Measurements from ENCODE around the gene CPXM1.
"Not testable (repeated sequence)": the region's sequence is repeated elsewhere in the genome, so short reads cannot be mapped to it uniquely, and the experiment has no call there.

The CPXM1 gene

DNA sequence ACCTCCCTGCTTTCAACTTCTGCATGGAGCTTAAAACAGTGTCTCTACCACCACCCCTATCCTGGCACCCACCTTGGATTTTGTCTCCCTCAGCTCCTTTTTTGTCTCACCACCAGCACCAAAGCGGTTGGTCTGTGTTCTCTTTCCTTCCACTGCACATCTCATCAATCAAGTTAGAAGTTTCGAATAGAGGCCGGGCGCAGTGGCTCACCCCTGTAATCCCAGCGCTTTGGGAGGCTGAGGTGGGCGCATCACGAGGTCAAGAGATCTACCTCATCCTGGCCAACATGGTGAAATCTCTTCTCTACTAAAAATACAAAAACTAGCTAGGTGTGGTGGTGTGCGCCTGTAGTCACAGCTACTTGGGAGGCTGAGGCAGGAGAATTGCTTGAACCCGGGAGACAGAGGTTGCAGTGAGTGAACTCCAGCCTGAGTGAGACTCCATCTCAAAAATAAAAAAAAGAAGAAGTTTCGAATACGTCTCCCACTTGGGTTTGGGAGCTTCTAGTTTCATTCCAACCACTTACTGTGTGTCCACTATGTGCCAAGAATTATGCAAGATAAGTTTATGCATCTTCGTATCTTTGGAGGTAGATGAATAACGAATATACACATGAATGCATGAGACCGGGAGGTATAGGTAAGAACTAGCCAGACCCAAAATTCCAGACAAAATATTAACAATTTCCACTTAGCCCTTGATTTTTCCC, 34.1 kb upstream of the CPXM1 start:
- no peak for DNase-seq
- peaks cover 44% of the 10 kb centered on the region for H3K36me3 Mint-ChIP-seq (ENCODE audit: low read depth)
- H3K27me3 Mint-ChIP-seq, result no peaks in the 10 kb centered on the region
- peaks cover 3% of the 10 kb centered on the region for H3K9me3 Mint-ChIP-seq
- H3K27ac Mint-ChIP-seq, result no peak overlapping the region
- peaks cover 18% of the 10 kb centered on the region for H3K4me1 Mint-ChIP-seq (ENCODE audit: low read depth)
- H3K4me3 Mint-ChIP-seq, result no peak overlapping the region

DNA sequence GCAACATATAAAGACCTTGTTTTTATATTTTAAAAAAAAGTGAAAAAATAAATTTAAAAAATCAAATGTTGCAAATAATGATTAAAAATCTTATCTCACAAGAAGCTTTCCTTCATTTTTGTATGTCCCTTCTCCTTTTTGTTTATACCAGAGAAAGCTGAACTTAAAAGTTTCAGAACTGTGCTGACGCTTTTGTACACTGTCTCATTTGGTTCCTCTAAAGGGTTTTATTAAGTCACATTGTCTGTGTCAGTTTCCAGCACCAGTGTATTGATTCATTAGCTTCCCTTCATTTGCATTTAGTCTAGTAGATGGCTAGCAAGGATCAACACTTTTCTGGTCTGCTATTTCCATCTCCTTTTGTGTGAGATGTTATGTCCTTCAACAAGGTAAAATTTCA, 33.3 kb upstream of the CPXM1 start:
- Mint-ChIP-seq H3K27ac (no peak overlapping the region), H3K4me3 (no peak overlapping the region)

DNA sequence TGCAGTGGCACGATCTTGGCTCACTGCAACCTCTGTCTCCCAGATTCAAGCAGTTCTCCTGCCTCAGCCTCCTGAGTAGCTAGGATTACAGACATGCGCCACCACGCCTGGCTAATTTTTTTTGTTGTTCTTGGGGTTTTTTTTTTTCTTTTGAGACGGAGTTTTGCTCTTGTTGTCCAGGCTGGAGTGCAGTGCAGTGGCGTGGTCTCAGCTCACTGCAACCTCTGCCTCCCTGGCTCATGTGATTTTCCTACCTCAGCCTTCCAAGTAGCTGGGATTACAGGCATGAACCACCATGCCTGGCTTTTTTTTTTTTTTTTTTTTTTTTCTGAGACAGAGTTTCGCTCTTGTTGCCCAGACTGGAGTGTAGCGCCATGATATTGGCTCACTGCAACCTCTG, 30.8 kb upstream of the CPXM1 start:
- Mint-ChIP-seq H3K36me3 (ENCODE audit: low read depth) (peaks cover 14% of the 10 kb centered on the region), H3K4me1 (ENCODE audit: low read depth) (peaks cover 17% of the 10 kb centered on the region)
- not testable (repeated sequence) for H3K9me3 Mint-ChIP-seq, H3K27me3 Mint-ChIP-seq, DNase-seq, H3K27ac Mint-ChIP-seq, H3K4me3 Mint-ChIP-seq

More for the DNA sequence above, 33.3 kb upstream of the CPXM1 start:
- DNase-seq, result no peak
- peaks cover 39% of the 10 kb centered on the region for H3K36me3 Mint-ChIP-seq (ENCODE audit: low read depth)
- H3K27me3 Mint-ChIP-seq, result no peaks in the 10 kb centered on the region
- H3K9me3 Mint-ChIP-seq, result no peaks in the 10 kb centered on the region
- peaks cover 13% of the 10 kb centered on the region for H3K4me1 Mint-ChIP-seq (ENCODE audit: low read depth)

DNA sequence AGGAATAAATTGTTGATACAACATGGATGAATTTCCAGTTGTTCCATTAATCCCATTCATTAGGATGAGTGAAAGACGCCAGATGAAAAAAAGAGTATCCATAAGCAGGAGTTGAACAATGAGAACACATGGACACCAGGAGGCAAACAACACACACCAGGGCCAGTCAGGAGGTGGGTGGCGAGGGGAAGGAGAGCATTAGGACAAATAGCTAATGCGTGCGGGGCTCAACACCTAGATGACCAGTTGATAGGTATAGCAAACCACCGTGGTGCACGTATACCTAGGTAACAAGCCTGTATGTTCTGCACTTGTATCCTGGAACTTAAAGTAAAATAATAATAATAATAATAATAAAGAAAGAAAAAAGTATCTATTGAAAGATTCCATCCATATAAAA, 28.9 kb upstream of the CPXM1 start:
- DNase-seq, result no peak
- Mint-ChIP-seq H3K27ac (no peak overlapping the region), H3K9me3 (no peaks in the 10 kb centered on the region), H3K4me1 (ENCODE audit: low read depth) (peaks cover 23% of the 10 kb centered on the region), H3K36me3 (ENCODE audit: low read depth) (peaks cover under 1% of the 10 kb centered on the region), H3K27me3 (peaks cover 4% of the 10 kb centered on the region), H3K4me3 (no peak overlapping the region)

DNA sequence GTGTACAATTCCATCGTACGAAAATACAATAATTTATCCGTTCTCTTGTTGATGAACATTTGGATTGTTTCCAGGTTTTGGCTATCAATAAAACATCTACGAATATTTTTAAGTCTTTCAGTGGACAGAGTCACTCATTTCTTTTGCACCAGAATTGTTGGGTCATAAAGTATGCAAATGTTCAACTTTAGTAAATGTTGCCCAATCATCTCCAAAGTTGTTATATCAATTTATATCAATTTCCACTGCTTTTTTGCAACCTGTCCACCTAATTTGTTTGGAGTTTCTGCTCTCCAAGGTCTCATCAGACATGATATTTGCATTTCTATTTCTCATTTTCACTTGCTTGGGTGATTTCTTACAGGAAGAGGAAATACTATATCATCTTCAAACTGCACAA, 26.2 kb upstream of the CPXM1 start:
- Mint-ChIP-seq H3K36me3 (ENCODE audit: low read depth) (no peaks in the 10 kb centered on the region), H3K4me1 (ENCODE audit: low read depth) (peaks cover 22% of the 10 kb centered on the region), H3K4me3 (no peak overlapping the region), H3K27ac (no peak overlapping the region), H3K27me3 (peaks cover 6% of the 10 kb centered on the region), H3K9me3 (no peaks in the 10 kb centered on the region)
- DNase-seq, result no peak

DNA sequence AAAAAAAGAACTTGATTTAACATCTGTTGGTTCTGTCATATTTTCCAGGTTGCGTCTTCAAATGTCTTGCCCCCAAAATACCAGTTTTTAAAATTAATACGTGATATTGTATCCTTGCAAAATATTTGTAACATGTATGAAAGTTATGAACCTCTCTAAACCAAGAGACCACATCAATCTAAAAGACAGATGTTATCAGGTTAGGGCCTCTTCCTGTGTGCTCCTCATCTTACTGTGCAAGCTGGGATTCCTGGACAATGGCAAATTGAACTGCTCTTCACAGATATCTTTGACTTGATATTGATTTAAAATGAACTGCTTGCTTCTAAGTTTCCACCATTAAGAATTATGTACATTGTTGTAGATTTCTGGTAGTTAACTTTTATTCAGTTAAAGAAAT, 25.3 kb upstream of the CPXM1 start:
- Mint-ChIP-seq H3K4me1 (ENCODE audit: low read depth) (peaks cover 24% of the 10 kb centered on the region), H3K27ac (no peak overlapping the region), H3K4me3 (no peak overlapping the region), H3K9me3 (no peaks in the 10 kb centered on the region), H3K36me3 (ENCODE audit: low read depth) (no peaks in the 10 kb centered on the region), H3K27me3 (peaks cover 11% of the 10 kb centered on the region)
- no peak for DNase-seq

DNA sequence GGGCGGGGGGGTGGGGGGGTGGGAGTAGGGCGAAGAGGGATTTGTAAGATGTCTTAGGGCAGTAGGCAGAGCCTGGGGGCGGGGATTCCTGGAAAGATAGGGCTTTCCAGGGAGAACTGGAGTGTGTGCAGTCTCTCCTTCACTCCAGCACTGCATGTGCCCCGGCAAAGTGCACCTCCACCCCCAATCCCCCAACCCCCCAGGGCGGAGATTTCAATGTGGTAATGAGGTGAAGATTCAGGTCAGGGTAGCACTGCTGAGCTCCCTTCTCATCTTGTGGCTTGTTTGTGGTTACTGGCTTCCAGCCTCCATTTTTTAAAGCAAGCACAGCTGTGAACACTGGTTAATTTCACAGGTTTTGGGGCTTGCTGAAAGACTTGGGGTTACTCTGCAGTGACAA, 21.6 kb upstream of the CPXM1 start:
- Mint-ChIP-seq H3K27ac (no peak overlapping the region), H3K4me1 (ENCODE audit: low read depth) (peaks cover 32% of the 10 kb centered on the region), H3K4me3 (no peak overlapping the region), H3K27me3 (peaks cover 27% of the 10 kb centered on the region), H3K9me3 (no peaks in the 10 kb centered on the region), H3K36me3 (ENCODE audit: low read depth) (no peaks in the 10 kb centered on the region)
- no peak for DNase-seq

DNA sequence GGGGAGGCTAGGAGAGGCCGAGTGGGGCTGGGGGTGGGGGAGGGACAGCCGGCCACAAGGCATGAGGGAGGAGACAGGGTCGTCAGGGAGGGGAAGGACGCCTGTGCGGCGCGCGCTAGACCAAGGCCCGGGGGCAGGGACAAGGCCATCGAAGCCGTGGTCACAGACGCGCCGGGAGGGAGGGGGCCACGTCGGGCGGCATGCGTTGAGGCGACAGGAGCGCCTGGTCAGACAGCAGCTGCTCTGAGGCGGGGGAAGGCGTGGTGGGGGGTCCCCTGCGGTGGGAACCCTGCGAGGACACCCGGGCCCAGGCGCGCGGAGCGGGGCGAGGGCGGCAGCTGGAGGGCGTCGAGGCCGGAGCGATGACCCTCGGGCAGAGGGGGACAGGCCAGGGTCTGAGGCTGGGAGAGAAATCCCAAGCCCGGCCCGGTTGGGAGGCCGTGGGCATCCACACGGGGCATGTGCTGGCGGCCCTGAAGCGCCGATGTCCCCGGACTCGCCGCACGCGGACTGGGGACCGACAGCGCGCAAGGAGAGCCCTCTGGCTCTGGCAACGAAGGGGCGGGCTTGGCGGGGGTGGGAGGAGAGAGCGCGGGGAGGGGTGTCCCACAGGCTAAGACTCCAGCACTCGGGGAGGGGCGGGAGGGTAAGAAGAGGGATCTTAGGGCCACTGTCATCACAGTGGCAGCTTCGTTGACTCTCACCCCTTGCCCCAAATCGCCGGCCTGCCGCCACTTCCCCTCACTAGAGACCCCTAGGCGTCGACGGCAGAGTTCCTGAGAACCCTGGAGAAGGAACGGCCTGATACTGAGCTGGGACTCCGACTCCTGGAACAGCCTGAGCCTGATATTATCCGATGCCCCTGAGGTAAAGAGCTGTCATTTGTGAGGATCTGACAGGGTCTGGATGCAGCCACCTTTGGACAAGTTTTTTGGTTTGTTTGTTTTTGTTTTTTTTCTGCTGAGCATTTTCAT, 20.8 kb upstream of the CPXM1 start:
- Mint-ChIP-seq H3K27ac (no peak overlapping the region), H3K36me3 (ENCODE audit: low read depth) (no peaks in the 10 kb centered on the region), H3K27me3 (peaks cover 23% of the 10 kb centered on the region), H3K9me3 (no peaks in the 10 kb centered on the region), H3K4me1 (ENCODE audit: low read depth) (peaks cover 24% of the 10 kb centered on the region), H3K4me3 (peak overlapping the region; percentile 53)
- DNase-seq, result no peak

DNA sequence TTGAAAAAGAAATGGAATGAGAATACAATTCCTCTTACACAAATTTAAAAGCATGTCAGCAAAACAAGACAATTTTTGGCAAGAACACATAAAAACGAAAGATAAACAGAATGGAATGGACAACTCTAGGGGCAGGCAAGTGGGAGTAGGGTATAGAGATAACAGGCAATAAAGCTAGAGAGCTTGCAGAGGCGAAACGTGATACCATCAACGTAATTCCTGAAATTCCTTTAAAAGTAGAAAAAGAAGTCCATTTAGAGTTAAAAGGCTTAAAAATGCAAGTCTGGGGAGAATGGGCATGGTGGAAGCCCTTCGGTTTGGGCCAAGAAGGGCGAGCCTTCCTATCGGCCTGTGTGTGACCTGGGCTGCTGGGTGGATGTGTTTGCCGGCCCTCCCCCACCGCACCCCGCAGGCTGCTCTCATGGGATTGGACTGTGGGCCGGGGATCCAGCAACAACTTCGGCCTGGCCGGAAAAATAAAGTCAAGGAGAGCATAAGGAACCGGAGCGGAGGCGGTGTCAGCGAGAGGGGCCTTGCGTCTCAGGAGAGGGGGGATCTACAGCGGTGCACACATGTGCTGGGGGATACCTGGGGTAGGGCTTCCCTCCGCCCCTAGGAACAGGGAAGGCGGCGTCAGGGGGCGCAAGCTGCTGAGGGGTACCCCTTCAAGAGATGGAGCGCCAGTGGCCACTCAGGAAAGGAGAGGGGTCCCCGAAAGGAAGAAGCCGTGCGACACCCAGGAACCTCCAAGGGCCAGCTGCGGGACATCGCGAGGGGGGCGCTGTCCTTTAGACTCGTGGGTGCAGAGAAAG, 19.9 kb upstream of the CPXM1 start:
- Mint-ChIP-seq H3K4me3 (no peak overlapping the region), H3K27me3 (peaks cover 23% of the 10 kb centered on the region)

DNA sequence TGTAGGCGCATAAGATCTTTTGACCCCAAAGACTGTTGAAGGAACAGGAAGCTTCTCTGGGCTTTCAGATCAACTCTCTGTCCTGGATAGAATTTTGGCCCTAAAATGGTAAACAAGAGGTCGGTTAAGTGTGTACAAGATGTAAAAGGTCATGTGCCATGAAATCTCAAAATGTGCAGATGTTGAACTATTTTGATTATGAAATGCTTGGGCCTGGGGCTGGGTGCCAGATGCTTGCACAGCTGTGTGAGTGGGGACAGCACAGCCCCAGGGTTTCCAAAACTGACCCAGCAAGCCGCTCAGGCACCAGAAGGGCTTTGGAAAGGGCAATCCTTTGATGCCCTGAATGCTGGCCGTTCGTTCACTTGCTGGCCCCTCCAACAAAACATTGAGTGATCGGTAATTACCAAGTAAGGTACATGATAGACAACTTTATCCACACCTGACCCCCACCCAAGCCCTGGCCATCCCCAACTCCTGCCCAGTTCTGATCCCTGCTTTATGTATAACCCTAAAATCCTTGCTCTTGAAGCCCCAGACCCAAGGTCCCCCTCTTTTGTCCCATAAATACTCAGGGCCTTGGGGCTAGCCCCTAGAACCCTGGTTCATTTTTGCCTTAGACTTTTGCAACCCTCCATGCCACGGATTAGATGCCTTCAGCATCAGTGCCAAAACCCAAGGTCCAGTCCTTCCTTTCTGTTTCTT, 17.6 kb upstream of the CPXM1 start:
- Mint-ChIP-seq H3K36me3 (ENCODE audit: low read depth) (no peaks in the 10 kb centered on the region), H3K9me3 (peaks cover 4% of the 10 kb centered on the region), H3K4me3 (no peak overlapping the region), H3K27me3 (peaks cover 23% of the 10 kb centered on the region), H3K27ac (no peak overlapping the region), H3K4me1 (ENCODE audit: low read depth) (peaks cover 19% of the 10 kb centered on the region)
- no peak for DNase-seq

More for the DNA sequence above, 19.9 kb upstream of the CPXM1 start:
- no peaks in the 10 kb centered on the region for H3K9me3 Mint-ChIP-seq
- no peak overlapping the region for H3K27ac Mint-ChIP-seq
- H3K36me3 Mint-ChIP-seq (ENCODE audit: low read depth), result no peaks in the 10 kb centered on the region
- no peak for DNase-seq
- H3K4me1 Mint-ChIP-seq (ENCODE audit: low read depth), result peaks cover 19% of the 10 kb centered on the region

DNA sequence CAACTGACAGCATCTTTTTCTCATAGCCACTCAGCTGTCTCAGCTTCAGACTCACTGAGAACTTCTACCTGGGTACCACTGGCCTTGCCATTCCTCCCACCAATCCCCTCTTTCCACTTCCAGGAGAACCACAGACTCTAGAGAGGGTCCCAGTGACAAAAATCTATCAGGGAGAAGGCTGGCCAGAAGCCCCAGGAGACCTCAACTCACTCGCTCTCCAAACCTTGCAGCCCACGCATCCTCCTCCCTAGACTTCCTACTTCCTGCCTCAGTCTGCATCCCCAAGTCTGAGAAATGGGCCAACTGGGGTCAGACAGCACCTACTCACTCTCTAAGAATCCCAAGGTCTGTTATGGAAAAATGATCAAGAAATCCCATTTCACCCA, 16.9 kb upstream of the CPXM1 start:
- no peak for DNase-seq
- peaks cover 19% of the 10 kb centered on the region for H3K4me1 Mint-ChIP-seq (ENCODE audit: low read depth)
- no peak overlapping the region for H3K27ac Mint-ChIP-seq
- peaks cover 7% of the 10 kb centered on the region for H3K9me3 Mint-ChIP-seq
- no peaks in the 10 kb centered on the region for H3K36me3 Mint-ChIP-seq (ENCODE audit: low read depth)
- peaks cover 27% of the 10 kb centered on the region for H3K27me3 Mint-ChIP-seq
- no peak overlapping the region for H3K4me3 Mint-ChIP-seq

DNA sequence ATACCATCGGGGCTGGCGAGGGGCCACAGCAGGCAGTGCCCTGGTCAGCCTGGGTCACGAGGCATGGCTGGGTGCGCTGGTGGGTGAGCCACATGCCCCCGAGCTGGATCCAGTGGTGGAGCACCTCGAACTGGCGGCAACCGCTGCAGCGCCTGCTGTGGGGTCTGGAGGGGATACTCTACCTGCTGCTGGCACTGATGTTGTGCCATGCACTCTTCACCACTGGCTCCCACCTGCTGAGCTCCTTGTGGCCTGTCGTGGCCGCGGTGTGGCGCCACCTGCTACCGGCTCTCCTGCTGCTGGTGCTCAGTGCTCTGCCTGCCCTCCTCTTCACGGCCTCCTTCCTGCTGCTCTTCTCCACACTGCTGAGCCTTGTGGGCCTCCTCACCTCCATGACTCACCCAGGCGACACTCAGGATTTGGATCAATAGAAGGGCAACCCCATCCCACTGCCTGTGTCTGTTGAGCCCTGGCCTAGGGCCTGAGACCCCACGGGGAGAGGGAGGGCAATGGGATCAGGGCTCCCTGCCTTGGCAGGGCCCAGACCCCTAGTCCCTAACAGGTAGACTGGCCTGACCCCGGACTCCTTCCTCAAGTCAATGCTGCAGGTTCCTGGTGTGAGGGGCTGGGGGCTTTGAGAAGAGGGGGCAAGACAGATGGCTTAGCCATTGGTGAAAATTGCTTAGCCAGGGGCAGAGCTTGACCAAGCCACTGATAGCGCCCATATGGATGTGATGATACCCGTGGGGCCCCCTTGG, 16.3 kb upstream of the CPXM1 start:
- no peak overlapping the region for H3K4me3 Mint-ChIP-seq
- no peaks in the 10 kb centered on the region for H3K36me3 Mint-ChIP-seq (ENCODE audit: low read depth)
- H3K27ac Mint-ChIP-seq, result no peak overlapping the region
- peaks cover 31% of the 10 kb centered on the region for H3K27me3 Mint-ChIP-seq
- H3K9me3 Mint-ChIP-seq, result peaks cover 13% of the 10 kb centered on the region
- no peak for DNase-seq
- peaks cover 13% of the 10 kb centered on the region for H3K4me1 Mint-ChIP-seq (ENCODE audit: low read depth)

DNA sequence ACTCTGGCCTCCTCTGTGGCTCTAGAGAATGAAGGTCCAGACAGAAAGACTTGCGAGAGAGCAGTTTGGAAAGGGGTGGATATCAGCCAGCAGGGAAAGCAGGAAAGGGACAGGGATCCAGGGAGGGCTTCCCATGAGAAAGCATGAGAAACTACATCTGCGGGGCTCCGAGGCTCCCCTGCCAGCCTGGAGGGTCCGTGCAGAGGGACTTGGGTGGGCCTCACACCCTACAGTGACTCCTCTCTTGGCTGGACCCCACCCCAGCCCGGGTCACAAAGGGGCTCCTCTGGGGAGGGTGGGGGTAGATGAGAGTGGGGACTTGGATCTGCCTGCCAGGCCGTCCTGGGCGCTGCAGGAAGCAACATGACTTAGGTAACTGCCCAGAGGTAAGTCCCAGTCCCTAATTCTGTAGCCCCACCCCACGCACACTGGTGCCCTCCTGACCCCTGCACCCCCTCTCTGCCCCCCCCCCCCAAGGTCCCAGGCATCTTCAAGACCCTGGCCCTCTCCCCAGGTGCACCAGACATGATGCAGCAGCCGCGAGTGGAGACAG, 15.7 kb upstream of the CPXM1 start, which contains the start of gene TMEM239:
TSS of gene TMEM239 (plus strand) at position 335 of the 553 bp plus-strand sequence. CDS start at position 526, 191 bp downstream.
- Mint-ChIP-seq H3K4me1 (ENCODE audit: low read depth) (peaks cover 9% of the 10 kb centered on the region), H3K27me3 (peaks cover 33% of the 10 kb centered on the region), H3K4me3 (no peak within 1 kb of the TSS), H3K9me3 (peaks cover 13% of the 10 kb centered on the region), H3K27ac (no peak within 1 kb of the TSS), H3K36me3 (ENCODE audit: low read depth) (no peaks in the 10 kb centered on the region)
- DNase-seq, result no peak

Data from activated T-cell treated with anti-CD3 and anti-CD28 coated beads, Interleukin-2, amount 50 U/mL, for 24 hours (primary cell).